HG02973 (cell line): ENCODE results near the gene SPAG16.

Experiments used
- ATAC-seq: cut with Tn5 transposase; IDR thresholded peaks from one replicate; pipeline ENCODE4 v1.9.1; 2021; ENCODE audit warnings: moderate library complexity; ENCODE audit not compliant: unreplicated experiment

The SPAG16 gene

GRCh38 chr2:213787869-213788268 is 503.6 kb downstream of the SPAG16 start:
- ATAC-seq, result peak; percentile 72

DNA sequence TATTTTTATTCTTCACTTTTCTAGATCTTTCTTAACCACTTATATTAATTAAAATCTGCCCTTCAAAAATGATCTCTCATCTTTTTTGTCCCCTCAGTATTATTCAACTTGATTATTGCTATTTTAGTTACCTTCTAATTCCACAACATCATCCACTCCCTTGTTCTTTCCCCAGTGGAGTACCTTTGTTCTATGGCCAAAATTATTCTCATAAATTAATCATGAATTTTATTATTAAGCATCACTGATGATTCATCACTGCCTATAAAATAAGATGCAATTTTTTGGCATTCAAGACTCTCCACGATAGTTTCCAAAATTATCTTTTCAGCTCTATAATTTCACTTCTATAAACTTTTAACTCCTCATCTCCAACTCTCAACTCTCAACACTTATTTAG is 505.7 kb downstream of the SPAG16 start:
- no peak for ATAC-seq

DNA sequence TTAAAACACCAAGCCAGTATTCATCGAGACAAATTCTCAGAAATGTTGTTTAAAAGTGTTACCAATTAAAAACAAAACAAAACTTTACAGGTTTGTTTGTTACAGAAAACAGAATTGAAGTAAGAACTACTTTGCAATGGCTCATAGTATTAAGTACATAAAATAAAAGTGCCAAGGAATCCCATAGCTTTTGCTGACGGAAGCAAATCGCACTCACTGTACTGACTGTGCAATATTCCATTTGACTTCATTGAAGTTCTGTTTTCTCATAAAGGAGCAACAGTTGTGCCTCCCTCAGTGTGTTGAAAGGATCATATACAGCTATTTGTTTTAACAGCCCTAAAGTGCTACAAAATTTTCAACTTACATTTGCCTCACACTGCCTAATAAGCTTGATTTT is 507.8 kb downstream of the SPAG16 start:
- no peak for ATAC-seq

DNA sequence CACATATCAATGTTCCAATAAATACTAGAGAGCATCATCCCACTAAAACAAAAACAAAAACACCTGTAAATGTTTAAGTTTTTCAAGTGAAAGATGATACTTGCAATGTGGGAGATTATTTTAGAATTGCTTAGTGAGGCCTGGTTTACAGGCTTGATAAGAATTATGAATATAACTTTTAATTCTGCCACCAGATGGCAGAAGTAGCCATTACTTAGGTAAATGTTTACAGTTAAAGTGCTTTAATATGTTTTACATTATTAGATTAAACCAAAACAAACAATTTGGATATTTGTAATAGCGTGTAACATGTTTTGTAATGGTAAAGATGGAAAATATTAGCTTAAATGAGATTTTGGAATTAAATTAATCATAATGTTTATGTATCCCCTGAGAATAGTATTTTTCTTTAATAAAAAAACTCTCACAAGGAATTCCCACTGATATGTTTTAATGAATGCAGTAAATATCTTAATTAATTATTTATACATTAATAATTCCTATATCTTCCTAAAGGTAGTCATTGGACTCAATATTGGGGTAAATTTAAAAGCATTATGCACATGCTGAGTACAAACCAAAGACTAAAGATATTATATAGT is 522.0 kb downstream of the SPAG16 start:
- ATAC-seq, result no peak

DNA sequence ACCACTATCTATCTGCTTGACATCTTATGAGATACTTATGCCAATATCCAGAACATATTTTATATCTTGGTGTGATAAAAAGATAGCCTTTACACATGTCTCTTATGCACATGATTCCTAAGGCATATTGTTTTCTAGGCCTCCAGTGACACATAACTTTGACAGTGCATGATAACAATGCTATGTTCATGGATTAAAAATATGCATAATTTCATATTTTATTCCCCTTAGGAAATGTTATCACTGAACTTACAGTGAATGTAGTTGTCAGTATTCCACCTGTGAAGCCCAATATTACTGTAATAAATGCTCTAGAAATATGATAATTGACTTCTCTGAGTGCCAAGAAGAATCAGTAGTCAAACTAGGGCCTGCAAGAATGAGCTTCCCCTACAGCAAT is 532.3 kb downstream of the SPAG16 start:
- no peak for ATAC-seq

- ATAC-seq, result no peak
These were observed 534.2 kb downstream of the SPAG16 start for GRCh38 chr2:213818436-213818835.

DNA sequence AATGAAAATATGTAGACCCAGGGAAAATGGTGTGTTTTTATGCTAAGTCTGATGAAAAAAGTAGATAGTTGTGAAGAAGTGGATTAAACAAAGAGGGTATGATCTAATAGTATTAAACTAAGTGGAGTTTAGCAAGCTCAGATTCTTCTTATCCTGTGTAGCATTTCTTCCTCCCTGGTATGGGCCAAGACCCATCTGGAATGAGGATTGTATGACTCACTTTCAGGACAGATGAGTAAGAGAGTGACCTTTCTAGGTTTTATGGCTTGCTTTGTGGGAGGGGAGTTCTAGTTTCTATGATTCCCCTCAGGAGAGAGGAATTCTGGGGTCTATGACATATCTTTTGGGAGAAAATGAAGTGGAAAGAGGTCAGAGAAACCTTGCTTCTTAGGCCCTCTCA is 550.1 kb downstream of the SPAG16 start:
- no peak for ATAC-seq

DNA sequence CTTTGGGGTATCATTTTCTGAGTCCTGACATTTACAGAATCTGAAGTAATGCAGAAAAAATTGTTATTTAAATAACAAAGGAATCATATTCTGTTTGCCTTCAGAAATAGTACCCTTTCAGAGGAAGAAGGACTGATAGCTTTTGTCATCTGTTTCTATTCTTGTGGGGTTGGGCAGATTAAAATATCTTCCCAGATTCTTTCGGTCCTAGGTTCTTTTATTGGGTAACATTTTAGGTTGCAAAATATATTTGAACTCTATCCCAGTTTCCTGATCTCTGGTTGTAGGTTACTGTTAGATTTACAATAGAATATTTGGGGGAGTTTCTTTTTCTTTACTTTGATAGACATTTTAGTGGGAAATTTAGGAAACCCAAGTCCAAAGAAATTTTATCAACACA is 550.5 kb downstream of the SPAG16 start:
- no peak for ATAC-seq

GRCh38 chr2:213846856-213847255 is 562.6 kb downstream of the SPAG16 start:
- ATAC-seq, result no peak

GRCh38 chr2:213847316-213847715 is 563.1 kb downstream of the SPAG16 start:
- no peak for ATAC-seq

DNA sequence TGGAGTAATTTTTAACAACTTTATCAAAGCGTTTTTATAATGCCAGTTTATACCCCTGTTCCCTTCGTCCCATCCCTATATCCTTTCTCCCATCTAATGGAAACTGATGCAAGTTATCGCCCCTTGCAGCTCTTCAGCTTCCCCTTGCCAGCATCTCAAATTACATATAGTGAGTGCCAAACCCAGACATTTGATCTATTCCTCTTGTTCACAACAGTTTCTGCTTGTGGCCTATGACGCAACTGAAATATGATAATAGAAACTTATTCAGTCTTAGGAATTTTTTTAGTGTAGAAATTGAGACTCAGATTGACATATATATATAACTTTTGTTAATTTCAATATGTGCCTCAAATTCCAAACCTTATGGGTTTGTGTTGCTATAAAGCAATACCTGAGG is 564.4 kb downstream of the SPAG16 start:
- no peak for ATAC-seq

GRCh38 chr2:213861638-213862037 is 577.4 kb downstream of the SPAG16 start:
- no peak for ATAC-seq

- ATAC-seq, result no peak
These were observed 578.3 kb downstream of the SPAG16 start for GRCh38 chr2:213862407-213863076.

GRCh38 chr2:213863541-213863940 is 579.3 kb downstream of the SPAG16 start:
- no peak for ATAC-seq

GRCh38 chr2:213868526-213868925 is 584.3 kb downstream of the SPAG16 start:
- ATAC-seq, result no peak

DNA sequence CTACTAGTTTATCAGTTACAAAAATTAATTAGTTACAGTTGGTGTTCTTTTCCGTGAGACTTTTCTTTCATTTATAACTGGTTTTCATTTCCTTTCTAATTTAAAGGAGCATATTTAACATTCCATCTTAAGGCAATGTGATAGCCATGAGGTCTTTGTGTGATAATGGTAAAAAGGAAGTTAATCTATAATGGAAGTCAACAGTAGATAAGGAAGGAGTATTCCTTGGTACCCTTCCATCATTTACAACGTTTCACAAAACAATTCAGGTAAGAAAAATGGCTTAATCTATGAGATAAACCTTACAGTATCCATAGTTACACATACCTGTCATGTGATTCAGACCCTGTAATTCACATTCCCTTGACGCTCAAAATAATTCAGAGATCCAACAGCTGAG is 601.2 kb downstream of the SPAG16 start:
- ATAC-seq, result no peak

DNA sequence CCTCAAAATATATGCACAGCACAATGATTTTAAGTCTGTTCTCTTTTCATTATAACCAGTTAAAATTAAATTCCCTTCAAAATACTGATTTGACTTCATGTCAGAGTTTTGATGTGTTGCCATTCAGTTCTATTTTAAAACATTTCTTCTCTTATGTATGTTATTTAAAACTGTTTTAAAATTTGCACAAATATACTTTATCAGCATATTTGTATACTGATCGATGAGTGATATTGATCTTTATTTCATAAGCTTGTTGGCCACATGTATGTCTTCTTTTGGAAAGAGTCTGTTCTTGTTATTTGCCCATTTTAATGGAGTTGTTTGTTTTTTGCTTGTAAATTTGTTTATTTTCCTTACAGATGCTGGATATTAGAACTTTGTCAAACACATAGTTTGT is 630.2 kb downstream of the SPAG16 start:
- ATAC-seq, result no peak

- ATAC-seq, result no peak
These were observed 635.8 kb downstream of the SPAG16 start for GRCh38 chr2:213920014-213920413.

DNA sequence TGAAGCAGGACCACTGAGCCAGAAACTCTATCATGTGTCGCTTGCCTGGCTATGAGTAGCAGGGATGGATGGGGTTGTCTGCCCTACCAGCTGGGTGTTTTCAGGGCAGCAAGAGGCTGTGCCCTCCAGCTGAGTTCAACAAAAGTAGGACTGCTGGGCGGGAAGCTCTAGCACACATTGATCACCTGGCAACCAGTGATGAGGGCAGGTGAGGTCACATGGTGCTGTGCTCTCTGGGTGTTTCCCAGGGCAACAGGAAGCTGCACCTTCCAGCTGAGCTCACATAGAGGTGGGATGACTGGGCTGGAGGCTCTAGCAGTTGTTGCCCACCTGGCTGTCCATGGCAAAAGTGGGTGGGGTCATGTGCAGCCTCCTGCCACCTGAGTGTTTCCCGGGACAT is 639.3 kb downstream of the SPAG16 start:
- ATAC-seq, result no peak

DNA sequence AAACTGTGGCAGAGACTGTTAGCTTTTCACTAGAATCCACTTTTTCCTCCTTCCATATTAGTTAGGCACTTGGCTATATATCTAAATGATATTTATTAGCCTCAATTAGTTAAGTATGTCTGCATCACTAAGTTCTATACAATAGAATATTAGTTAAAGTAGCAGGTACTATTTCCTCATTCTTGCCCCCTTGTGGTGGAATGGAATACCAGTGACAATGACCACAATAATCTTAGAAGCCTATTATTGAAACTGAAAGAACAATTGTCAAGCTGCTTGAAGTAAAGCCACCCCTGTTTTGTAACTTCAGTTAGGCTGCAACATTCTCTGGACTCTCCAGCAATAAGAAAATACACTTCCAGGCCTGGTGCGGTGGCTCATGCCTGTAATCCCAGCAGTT is 650.3 kb downstream of the SPAG16 start:
- ATAC-seq, result peak; percentile 99

- ATAC-seq, result no peak
These were observed 673.8 kb downstream of the SPAG16 start for GRCh38 chr2:213958086-213958485.

DNA sequence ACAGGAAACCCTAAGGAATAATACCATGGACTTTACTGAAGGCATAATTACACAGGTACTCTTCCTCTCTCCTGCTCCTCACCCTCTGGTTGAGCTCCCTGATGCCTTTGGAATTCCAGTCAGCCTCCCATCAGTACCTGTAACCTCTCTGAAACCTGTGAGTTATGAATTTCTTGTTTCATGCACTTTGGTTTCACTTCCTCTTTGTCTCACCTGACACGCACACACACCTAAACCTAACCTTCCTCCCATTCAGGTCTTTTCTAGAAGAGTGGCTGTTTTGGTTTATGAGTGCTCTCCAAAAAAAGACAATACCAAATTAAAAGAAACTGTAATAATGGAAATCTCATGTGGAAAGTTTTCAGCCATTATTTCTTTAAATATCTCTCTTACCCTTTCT is 675.3 kb downstream of the SPAG16 start:
- ATAC-seq, result peak; percentile 79

- no peak for ATAC-seq
These were observed 687.3 kb downstream of the SPAG16 start for GRCh38 chr2:213971536-213971935.
